ENCODE data around the gene WASL.

WASL gene

GRCh38 chr7:123675181-123675473, 73.7 kb downstream of the WASL start:
- peak; percentile 17 for DNase-seq (ENCODE audit: low read depth)
- no peak overlapping the region for H3K4me3 ChIP-seq (ENCODE audit: low read length)

DNA sequence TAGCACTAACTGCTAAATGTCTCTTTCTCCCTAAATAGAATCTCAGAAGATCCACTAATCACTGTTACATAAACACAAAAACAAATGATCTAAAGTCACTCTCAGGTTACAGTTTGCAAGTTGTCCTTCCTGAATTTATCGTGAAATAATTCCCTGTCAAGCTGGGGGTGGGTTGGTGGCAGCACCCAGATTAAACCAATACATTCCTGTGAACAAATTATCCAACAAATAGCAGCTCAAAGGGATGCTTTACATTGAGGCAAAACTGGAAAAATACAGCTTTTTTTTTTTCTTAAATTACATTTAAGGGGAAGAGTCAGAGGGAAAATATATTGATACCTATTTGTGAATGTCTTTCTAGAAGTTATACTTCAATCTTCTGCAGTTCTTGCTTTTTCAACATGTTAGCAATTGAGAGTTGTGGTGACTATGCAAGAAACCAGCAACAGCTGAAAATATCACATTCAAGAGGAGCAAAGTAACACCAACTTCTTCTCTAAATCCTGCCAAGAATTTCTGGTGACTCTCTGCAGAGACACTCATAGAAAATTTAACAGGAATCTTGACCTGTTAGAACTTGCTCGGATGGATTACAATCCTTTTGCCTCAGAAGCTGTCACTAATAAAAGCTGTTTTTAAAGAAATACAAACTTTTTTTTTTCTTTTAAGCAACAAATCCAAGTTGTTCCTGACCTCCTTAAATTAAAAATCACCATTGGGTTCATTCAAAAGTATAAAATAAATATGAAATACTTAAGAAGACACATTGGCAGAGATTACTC, 74.2 kb downstream of the WASL start:
- no peak for TF ChIP-seq CTCF (conservative IDR thresholded peaks at IDR 0.05; ENCODE audit: low read depth, low read length)
- DNase-seq (ENCODE audit: low read depth) = peak; percentile 19
- H3K4me3 ChIP-seq (ENCODE audit: low read length) = no peak overlapping the region

More at GRCh38 chr7:123675181-123675473, 73.7 kb downstream of the WASL start:
- no peak for TF ChIP-seq CTCF (conservative IDR thresholded peaks at IDR 0.05; ENCODE audit: low read depth, low read length)

DNA sequence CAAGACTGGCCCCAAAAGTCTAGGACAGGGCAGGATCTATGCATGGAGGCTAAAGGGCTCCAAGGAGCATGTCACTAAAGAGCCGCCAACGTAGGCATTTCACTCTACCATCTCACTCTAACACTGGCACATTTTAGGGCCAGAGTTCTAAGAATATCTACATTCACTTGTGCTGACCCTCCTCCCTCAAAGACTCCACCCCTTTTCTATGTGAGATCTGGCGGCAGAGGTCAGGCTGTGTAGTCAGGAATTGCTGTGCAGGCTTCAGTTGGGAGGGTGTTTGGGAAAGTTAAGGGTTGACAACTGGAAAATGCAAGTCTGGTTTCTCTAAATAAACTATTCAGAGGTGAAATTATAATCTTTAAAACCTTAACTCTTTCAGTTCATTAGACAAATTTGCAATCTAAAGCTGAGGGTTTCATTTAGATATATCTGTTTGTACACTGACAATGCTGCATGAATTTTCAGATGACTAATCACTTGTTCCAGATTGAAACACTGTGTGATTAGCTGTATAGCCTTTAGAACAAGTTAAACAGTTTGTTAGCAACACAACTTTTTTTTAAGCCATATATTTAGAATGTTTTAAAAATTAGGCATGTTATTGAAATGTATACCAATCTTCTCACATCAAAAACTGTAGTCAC, 74.9 kb downstream of the WASL start:
- TF ChIP-seq CTCF (conservative IDR thresholded peaks at IDR 0.05; ENCODE audit: low read depth, low read length) = no peak
- no peak for DNase-seq (ENCODE audit: low read depth)
- H3K4me3 ChIP-seq (ENCODE audit: low read length) = no peak overlapping the region

GRCh38 chr7:123673137-123673732, 75.6 kb downstream of the WASL start:
- TF ChIP-seq CTCF (conservative IDR thresholded peaks at IDR 0.05; ENCODE audit: low read depth, low read length) = no peak
- no peak overlapping the region for H3K4me3 ChIP-seq (ENCODE audit: low read length)
- DNase-seq (ENCODE audit: low read depth) = no peak

DNA sequence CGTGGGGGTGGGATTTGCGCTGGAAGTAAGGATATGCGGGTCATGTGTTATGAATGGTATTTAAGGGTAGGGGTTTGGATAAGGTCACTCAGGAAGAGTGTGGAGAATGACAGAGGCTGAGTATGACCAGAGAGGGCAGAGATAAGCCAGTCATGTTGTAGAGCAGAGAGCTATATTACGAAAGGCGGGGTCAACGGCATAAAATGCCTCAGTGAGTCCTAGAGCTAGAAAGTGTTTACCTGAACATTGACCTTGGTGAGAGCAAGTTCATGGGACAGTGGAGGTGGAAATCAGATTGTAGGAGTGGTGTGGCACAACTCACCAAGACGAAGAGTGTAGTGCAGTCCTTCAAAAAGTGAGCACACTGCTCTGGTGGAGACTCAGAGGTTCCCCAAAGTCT, 79.3 kb downstream of the WASL start:
- no peak overlapping the region for H3K4me3 ChIP-seq (ENCODE audit: low read length)
- no peak for TF ChIP-seq CTCF (conservative IDR thresholded peaks at IDR 0.05; ENCODE audit: low read depth, low read length)
- DNase-seq (ENCODE audit: low read depth) = no peak

GRCh38 chr7:123666492-123666891, 82.3 kb downstream of the WASL start:
- no peak overlapping the region for H3K4me3 ChIP-seq (ENCODE audit: low read length)
- no peak for TF ChIP-seq CTCF (conservative IDR thresholded peaks at IDR 0.05; ENCODE audit: low read depth, low read length)
- no peak for DNase-seq (ENCODE audit: low read depth)

- TF ChIP-seq CTCF (conservative IDR thresholded peaks at IDR 0.05; ENCODE audit: low read depth, low read length) = no peak
- DNase-seq (ENCODE audit: low read depth) = no peak
- H3K4me3 ChIP-seq (ENCODE audit: low read length) = no peak overlapping the region
Measured at GRCh38 chr7:123665896-123666295, 82.9 kb downstream of the WASL start.

Data from retinal pigment epithelial cell (primary cell).